Breast epithelium (tissue), 4 donors: ENCODE results near the gene THBS2. TPM values are rescaled to one million over a fixed set of nuclear protein-coding genes. Genes with fewer than 3 reads are reported as not detected.

ENCODE experiments used
- DNase-seq, 2 donors: peaks; one replicate each; pipeline ENCODE4 v3.0.0-alpha.2; 2019; ENCODE audit warnings: low spot score in 2 of 2
- H3K27ac ChIP-seq, 2 donors: fragments of 200-600 bp; sonication (generic) in 1 of 2; one replicate each; pipeline ENCODE4 v1.5.1; 2016 to 2019; ENCODE audit warnings: mild to moderate bottlenecking in 1 of 2
- H3K27me3 ChIP-seq, 2 donors: fragments of 200-600 bp; sonication (generic) in 1 of 2; one replicate each; pipeline versions ENCODE4 v1.5.1 to v1.6.0; 2017 to 2019; ENCODE audit warnings: control low read depth in 1 of 2, mild to moderate bottlenecking in 1 of 2
- H3K36me3 ChIP-seq: fragments of 200-600 bp; one replicate; pipeline ENCODE4 v1.5.1; 2019
- H3K4me1 ChIP-seq, 2 donors: fragments of 200-600 bp; sonication (generic); one replicate each; pipeline ENCODE4 v1.5.1; 2016 to 2019; ENCODE audit warnings: control low read depth in 1 of 2
- H3K4me3 ChIP-seq, 3 donors: fragments of 200-600 bp; sonication (generic); 1 replicate in 2 of 3; 2 replicates in 1 of 3; pipeline ENCODE4 v1.5.1; 2016 to 2019; ENCODE audit warnings: mild to moderate bottlenecking in 3 of 3, moderate library complexity in 2 of 3
- H3K9me3 ChIP-seq, 2 donors: fragments of 200-600 bp; sonication (generic) in 1 of 2; one replicate each; pipeline ENCODE4 v1.5.1; 2016 to 2019; ENCODE audit warnings: control low read depth in 1 of 2
- CTCF ChIP-seq, 3 donors: fragments of 450-650 bp; IDR thresholded peaks; one replicate each; pipeline ENCODE4 v1.5.1; 2016 to 2017; ENCODE audit warnings: antibody characterized with exemption in 3 of 3, mild to moderate bottlenecking in 3 of 3, moderate library complexity in 3 of 3
- POLR2A ChIP-seq: fragments of 450-650 bp; IDR thresholded peaks from one replicate; pipeline ENCODE4 v1.6.1; 2016; ENCODE audit warnings: antibody characterized with exemption, mild to moderate bottlenecking, moderate library complexity
- POLR2AphosphoS5 ChIP-seq, 3 donors: sonication (generic); formaldehyde crosslinking; IDR thresholded peaks; one replicate each; pipeline ENCODE4 v1.6.1; 2017; ENCODE audit warnings: antibody characterized with exemption in 3 of 3
- intact Hi-C: fragments of 100-400 bp; cut with DNase I; formaldehyde crosslinking; loops from one replicate; pipeline ENCODE4 v1.15.1; 2023; ENCODE audit warnings: low total_unique reads
- total RNA-seq, 3 donors: library from RNA; depleted of rRNA; stranded (reverse); fragments of >200 nt; gene quantifications; one replicate each; pipeline ENCODE4 v1.1.0, GENCODE V29; 2016

Gene THBS2
- total RNA-seq, 3 donors from 2014 or later = 31.9 to 145 (median 73.0) TPM

- Histone ChIP-seq H3K27ac (peak overlapping the region; percentile 75 to 86), H3K27me3 (peaks cover 0 to 8% of the 10 kb centered on the region in 2 donors), H3K36me3 (no peaks in the 10 kb centered on the region), H3K4me3 (peak overlapping the region; percentile 46 to 66 (median 50)), H3K4me1 (no peaks in the 10 kb centered on the region), H3K9me3 (no peaks in the 10 kb centered on the region)
- no peak for DNase-seq
- intact Hi-C loops = no loop called here
- TF ChIP-seq POLR2AphosphoS5 (IDR thresholded peaks at IDR 0.05) = no peak
- TF ChIP-seq POLR2A = no peak
- TF ChIP-seq CTCF (IDR thresholded peaks at IDR 0.05) = no peak
Observed at GRCh38 chr6:169251822-169252504, 1.7 kb downstream of the THBS2 start.

GRCh38 chr6:169251371-169251802 is 2.3 kb downstream of the THBS2 start:
- TF ChIP-seq CTCF (IDR thresholded peaks at IDR 0.05) (no peak), POLR2AphosphoS5 (IDR thresholded peaks at IDR 0.05) (peak in 1 of 3 donors; percentile 10), POLR2A (no peak)
- no peaks in the 10 kb centered on the region for H3K4me1 ChIP-seq
- H3K27ac ChIP-seq = peak overlapping the region; percentile 75 to 86
- H3K27me3 ChIP-seq = peaks cover 0 to 8% of the 10 kb centered on the region in 2 donors
- H3K36me3 ChIP-seq = no peaks in the 10 kb centered on the region
- DNase-seq = no peak
- intact Hi-C loops = no loop called here
- peak overlapping the region; percentile 46 to 66 (median 50) for H3K4me3 ChIP-seq
- no peaks in the 10 kb centered on the region for H3K9me3 ChIP-seq

GRCh38 chr6:169250660-169251059 is 3.0 kb downstream of the THBS2 start:
- H3K9me3 ChIP-seq = no peaks in the 10 kb centered on the region
- H3K4me3 ChIP-seq = peak overlapping the region; percentile 46 to 66 (median 50)
- TF ChIP-seq POLR2A = no peak
- TF ChIP-seq POLR2AphosphoS5 (IDR thresholded peaks at IDR 0.05) = peak in 2 of 3 donors; percentile 39 to 64
- H3K27me3 ChIP-seq = peaks cover 0 to 8% of the 10 kb centered on the region in 2 donors
- H3K4me1 ChIP-seq = no peaks in the 10 kb centered on the region
- DNase-seq = no peak
- H3K36me3 ChIP-seq = no peaks in the 10 kb centered on the region
- intact Hi-C loops = no loop called here
- peak overlapping the region in 1 of 2 donors; percentile 86 for H3K27ac ChIP-seq

- DNase-seq = no peak
- no peak for TF ChIP-seq CTCF (IDR thresholded peaks at IDR 0.05)
- TF ChIP-seq POLR2AphosphoS5 (IDR thresholded peaks at IDR 0.05) = peak in 1 of 3 donors; percentile 26
- TF ChIP-seq POLR2A = no peak
- Histone ChIP-seq H3K36me3 (no peaks in the 10 kb centered on the region), H3K27ac (peak overlapping the region in 1 of 2 donors; percentile 32), H3K4me3 (peak overlapping the region in 1 of 3 donors; percentile 22), H3K4me1 (no peaks in the 10 kb centered on the region), H3K9me3 (no peaks in the 10 kb centered on the region), H3K27me3 (peaks cover 0 to 4% of the 10 kb centered on the region in 2 donors)
- intact Hi-C loops = no loop called here
Observed at GRCh38 chr6:169249057-169249456, 4.6 kb downstream of the THBS2 start.

- TF ChIP-seq CTCF (IDR thresholded peaks at IDR 0.05) (no peak), POLR2A (no peak), POLR2AphosphoS5 (IDR thresholded peaks at IDR 0.05) (no peak)
- no peaks in the 10 kb centered on the region for H3K36me3 ChIP-seq
- H3K27ac ChIP-seq = peak overlapping the region in 1 of 2 donors; percentile 19
- intact Hi-C loops = no loop called here
- no peak for DNase-seq
- H3K9me3 ChIP-seq = no peaks in the 10 kb centered on the region
- peak overlapping the region in 1 of 3 donors; percentile 22 for H3K4me3 ChIP-seq
- H3K27me3 ChIP-seq = peaks cover 0 to 4% of the 10 kb centered on the region in 2 donors
- H3K4me1 ChIP-seq = no peaks in the 10 kb centered on the region
Observed at GRCh38 chr6:169248521-169248971, 5.1 kb downstream of the THBS2 start.
